PC-9 (cell line): Measurements from ENCODE around the gene GRM7.

Experiments used
- EZH2 ChIP-seq: fragments of 200-600 bp; sonication (generic); IDR thresholded peaks from 2 replicates; pipeline ENCODE4 v1.8.0; 2017; ENCODE audit warnings: antibody characterized with exemption, low read depth
- TF ChIP-seq, protein P1 (sequence below): fragments of 200-600 bp; sonication (generic); conservative IDR thresholded peaks from 2 replicates; pipeline ENCODE4 v1.6.1; 2017; ENCODE audit warnings: mixed run types, antibody characterized with exemption, mild to moderate bottlenecking, moderate library complexity

DNA sequence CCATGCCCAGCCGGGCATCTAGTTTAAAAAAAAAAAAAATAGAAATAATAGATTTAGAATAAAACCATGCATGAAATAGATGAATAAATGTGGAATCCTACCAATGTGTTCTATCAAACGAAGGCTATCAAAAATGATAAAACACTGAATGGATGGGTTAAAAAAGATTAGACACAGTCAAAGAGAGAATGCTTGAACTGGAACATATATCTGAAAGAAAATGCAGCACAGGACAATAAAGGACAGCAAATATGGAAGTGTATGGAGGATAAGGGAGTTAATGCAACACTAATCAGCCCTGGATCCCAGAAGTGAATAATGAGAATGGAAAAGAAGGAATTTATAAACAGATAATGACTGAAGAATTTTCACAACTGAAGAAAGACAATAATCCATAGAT, 571.7 kb downstream of the GRM7 start:
- TF ChIP-seq, protein P1, sequence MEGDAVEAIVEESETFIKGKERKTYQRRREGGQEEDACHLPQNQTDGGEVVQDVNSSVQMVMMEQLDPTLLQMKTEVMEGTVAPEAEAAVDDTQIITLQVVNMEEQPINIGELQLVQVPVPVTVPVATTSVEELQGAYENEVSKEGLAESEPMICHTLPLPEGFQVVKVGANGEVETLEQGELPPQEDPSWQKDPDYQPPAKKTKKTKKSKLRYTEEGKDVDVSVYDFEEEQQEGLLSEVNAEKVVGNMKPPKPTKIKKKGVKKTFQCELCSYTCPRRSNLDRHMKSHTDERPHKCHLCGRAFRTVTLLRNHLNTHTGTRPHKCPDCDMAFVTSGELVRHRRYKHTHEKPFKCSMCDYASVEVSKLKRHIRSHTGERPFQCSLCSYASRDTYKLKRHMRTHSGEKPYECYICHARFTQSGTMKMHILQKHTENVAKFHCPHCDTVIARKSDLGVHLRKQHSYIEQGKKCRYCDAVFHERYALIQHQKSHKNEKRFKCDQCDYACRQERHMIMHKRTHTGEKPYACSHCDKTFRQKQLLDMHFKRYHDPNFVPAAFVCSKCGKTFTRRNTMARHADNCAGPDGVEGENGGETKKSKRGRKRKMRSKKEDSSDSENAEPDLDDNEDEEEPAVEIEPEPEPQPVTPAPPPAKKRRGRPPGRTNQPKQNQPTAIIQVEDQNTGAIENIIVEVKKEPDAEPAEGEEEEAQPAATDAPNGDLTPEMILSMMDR, result no peak
- no peak for TF ChIP-seq EZH2
